HG03442 (cell line): ENCODE measurements around the gene APCDD1.
A peak's percentile ranks its signal among the peaks of the same experiment; 100 is the strongest.
"Not testable (repeated sequence)": the region's sequence is repeated elsewhere in the genome, so short reads cannot be mapped to it uniquely, and the experiment has no call there.

Experiments
- ATAC-seq: cut with Tn5 transposase; IDR thresholded peaks from one replicate; pipeline ENCODE4 v1.9.1; 2021; ENCODE audit warnings: mild to moderate bottlenecking, moderate library complexity; ENCODE audit not compliant: unreplicated experiment

Gene APCDD1

GRCh38 chr18:10524507-10525370 is 70.3 kb downstream of the APCDD1 start:
- ATAC-seq = no peak

GRCh38 chr18:10525371-10525691 is 70.9 kb downstream of the APCDD1 start:
- no peak for ATAC-seq

GRCh38 chr18:10525697-10526560 is 71.5 kb downstream of the APCDD1 start, which contains the start of gene NAPG:
NAPG (plus strand) TSS chr18:10526027; CDS start chr18:10526103, 76 bp downstream.
- ATAC-seq = peak; percentile 69

GRCh38 chr18:10526561-10526949 is 72.1 kb downstream of the APCDD1 start:
- ATAC-seq = no peak

GRCh38 chr18:10528439-10528838 is 74.0 kb downstream of the APCDD1 start:
- no peak for ATAC-seq

GRCh38 chr18:10530002-10530401 is 75.6 kb downstream of the APCDD1 start:
- no peak for ATAC-seq

GRCh38 chr18:10530852-10531251 is 76.4 kb downstream of the APCDD1 start:
- ATAC-seq = no peak

- ATAC-seq = no peak
Measured at GRCh38 chr18:10533111-10533510, 78.7 kb downstream of the APCDD1 start.

- ATAC-seq = no peak
Measured at GRCh38 chr18:10536280-10536679, 81.8 kb downstream of the APCDD1 start.

GRCh38 chr18:10537765-10538164 is 83.3 kb downstream of the APCDD1 start:
- ATAC-seq = no peak

- not testable (repeated sequence) for ATAC-seq
Measured at GRCh38 chr18:10539124-10539523, 84.7 kb downstream of the APCDD1 start.
